NB4 (cell line): ENCODE results near the gene NOLC1.

Source experiments
- DNase-seq: peaks from one replicate; pipeline ENCODE4 v3.0.0; 2010; ENCODE audit warnings: low read depth
- H3K4me3 ChIP-seq: one replicate; pipeline ENCODE4 v1.5.1; 2011; ENCODE audit warnings: mild to moderate bottlenecking, low read depth, low read length, moderate library complexity
- CTCF ChIP-seq: IDR thresholded peaks from one replicate; pipeline ENCODE4 v1.5.1; 2012; ENCODE audit warnings: low read depth, low read length
- MAX ChIP-seq: IDR thresholded peaks from 2 replicates; pipeline ENCODE4 v1.6.1; 2011; ENCODE audit warnings: low read depth, low read length
- MYC ChIP-seq: IDR thresholded peaks from 2 replicates; pipeline ENCODE4 v1.6.1; 2011; ENCODE audit warnings: low read depth, low read length
- POLR2A ChIP-seq: IDR thresholded peaks from 2 replicates; pipeline ENCODE4 v1.6.1; 2011; ENCODE audit warnings: mild to moderate bottlenecking; ENCODE audit not compliant: insufficient read length; ENCODE audit errors: extremely low read depth

NOLC1 gene

GRCh38 chr10:102116656-102117055 is 35.5 kb upstream of the NOLC1 start:
- peak overlapping the region; percentile 7 for H3K4me3 ChIP-seq
- no peak for TF ChIP-seq MYC
- DNase-seq, result no peak

- peak overlapping the region; percentile 71 for H3K4me3 ChIP-seq
- peak; percentile 91 for DNase-seq
- TF ChIP-seq MYC (peak; percentile 84; the same call in 1 of the 2 replicates), CTCF (peak; percentile 35), POLR2A (peak; percentile 21), MAX (peak; percentile 94)
Observed at GRCh38 chr10:102117391-102118159, 34.6 kb upstream of the NOLC1 start.

- peak overlapping the region; percentile 71 for H3K4me3 ChIP-seq
- peak; percentile 87 for DNase-seq
- TF ChIP-seq CTCF (no peak), MAX (peak; percentile 43), POLR2A (no peak), MYC (peak; percentile 62)
Observed at GRCh38 chr10:102118867-102119266, 33.3 kb upstream of the NOLC1 start.

GRCh38 chr10:102119417-102120141 is 32.6 kb upstream of the NOLC1 start:
- peak; percentile 70 for DNase-seq
- no peak for TF ChIP-seq MYC
- no peak for TF ChIP-seq MAX
- TF ChIP-seq CTCF, result no peak
- TF ChIP-seq POLR2A, result no peak
- peak overlapping the region; percentile 71 for H3K4me3 ChIP-seq

GRCh38 chr10:102120142-102120990 is 31.8 kb upstream of the NOLC1 start, which contains the start of gene LDB1:
LDB1 (minus strand) TSS chr10:102120368; CDS start chr10:102120110, 258 bp downstream.
- H3K4me3 ChIP-seq, result peak within 1 kb of the TSS; percentile 71
- peak; percentile 91 for DNase-seq
- peak; percentile 74 for TF ChIP-seq MAX
- TF ChIP-seq CTCF, result no peak
- peak; percentile 63 for TF ChIP-seq MYC
- TF ChIP-seq POLR2A, result peak; percentile 89
